K562 treated with DMSO at 1 percent for 48 hours (cell line): Measurements from ENCODE around the gene RHOXF2. TPM values are rescaled to one million over a fixed set of nuclear protein-coding genes. Genes with fewer than 3 reads are reported as not detected.

ENCODE experiments used
- total RNA-seq: library from RNA; unstranded; fragments of 300-600 nt; gene quantifications from 2 replicates; pipeline ENCODE4 v1.2.3, GENCODE V29; 2022; ENCODE audit warnings: low replicate concordance; ENCODE audit errors: extremely low read depth

RHOXF2 gene, protein sequence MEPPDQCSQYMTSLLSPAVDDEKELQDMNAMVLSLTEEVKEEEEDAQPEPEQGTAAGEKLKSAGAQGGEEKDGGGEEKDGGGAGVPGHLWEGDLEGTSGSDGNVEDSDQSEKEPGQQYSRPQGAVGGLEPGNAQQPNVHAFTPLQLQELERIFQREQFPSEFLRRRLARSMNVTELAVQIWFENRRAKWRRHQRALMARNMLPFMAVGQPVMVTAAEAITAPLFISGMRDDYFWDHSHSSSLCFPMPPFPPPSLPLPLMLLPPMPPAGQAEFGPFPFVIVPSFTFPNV
- not detected in 2 replicates for total RNA-seq

GRCh38 chrX:120158313-120158712, at the start of gene RHOXF2:
Gene RHOXF2, plus strand, starts transcription at chrX:120158613. Its CDS starts 138 bp downstream, at chrX:120158751.

GRCh38 chrX:120115438-120115963, 42.9 kb upstream of the RHOXF2 start, which contains the start of gene RHOXF1:
Gene RHOXF1, minus strand, starts transcription at chrX:120115913. Its CDS starts 51 bp downstream, at chrX:120115862.

Other genes starting within 250 kb of the RHOXF2 start
- not detected in 2 replicates for gene NKAP, start 214.9 kb upstream of the RHOXF2 start, total RNA-seq
- gene RHOXF2B, start 80.9 kb upstream of the RHOXF2 start, total RNA-seq: not detected in 2 replicates
- gene RHOXF1, start 42.7 kb upstream of the RHOXF2 start, total RNA-seq: not detected in 2 replicates
- not detected in 2 replicates for gene ZBTB33, start 92.2 kb downstream of the RHOXF2 start, total RNA-seq
- not detected in 2 replicates for gene TMEM255A, start 152.8 kb downstream of the RHOXF2 start, total RNA-seq
- not detected in 2 replicates for gene ATP1B4, start 203.5 kb downstream of the RHOXF2 start, total RNA-seq